HepG2 (cell line): ENCODE results near the gene MPC1. TPM values are rescaled to one million over a fixed set of nuclear protein-coding genes. Genes with fewer than 3 reads are reported as not detected.

Source experiments
- ATAD3A ChIP-seq: sonication (generic); formaldehyde crosslinking; IDR thresholded peaks from 2 replicates; pipeline ENCODE4 v1.4.0; 2020; ENCODE audit warnings: missing genetic modification reagents
- EED ChIP-seq: sonication (generic); formaldehyde crosslinking; IDR thresholded peaks from 2 replicates; pipeline ENCODE4 v1.5.0; 2020; ENCODE audit warnings: mild to moderate bottlenecking, missing genetic modification reagents
- EZH2 ChIP-seq: conservative IDR thresholded peaks from 2 replicates; pipeline ENCODE4 v1.6.1; 2012; ENCODE audit warnings: mild to moderate bottlenecking, low read depth, low read length, moderate library complexity
- MAFF ChIP-seq: IDR thresholded peaks from 2 replicates; pipeline ENCODE4 v1.6.1; 2011; ENCODE audit warnings: low read depth, low read length, improper control_type of control experiment
- MAFG ChIP-seq: sonication (generic); formaldehyde crosslinking; IDR thresholded peaks from 2 replicates; pipeline ENCODE4 v1.5.1; 2020; ENCODE audit warnings: mild to moderate bottlenecking, missing genetic modification reagents
- MEIS1 ChIP-seq: sonication (generic); formaldehyde crosslinking; IDR thresholded peaks from 2 replicates; pipeline ENCODE4 v1.9.0; 2021; ENCODE audit warnings: mild to moderate bottlenecking, missing genetic modification reagents, moderate library complexity, borderline replicate concordance
- NFE2L1 ChIP-seq: sonication (generic); formaldehyde crosslinking; IDR thresholded peaks from 2 replicates; pipeline ENCODE4 v1.4.0; 2020; ENCODE audit warnings: missing genetic modification reagents, mild to moderate bottlenecking, borderline replicate concordance
- PHF8 ChIP-seq: sonication (generic); formaldehyde crosslinking; IDR thresholded peaks from 2 replicates; pipeline ENCODE4 v1.5.0; 2020; ENCODE audit warnings: missing genetic modification reagents
- YEATS2 ChIP-seq: sonication (generic); formaldehyde crosslinking; IDR thresholded peaks from 2 replicates; pipeline ENCODE4 v1.4.0; 2020; ENCODE audit warnings: missing genetic modification reagents, borderline replicate concordance
- ZNF24 ChIP-seq: fragments of 450-650 bp; IDR thresholded peaks from 2 replicates; pipeline ENCODE4 v1.6.1; 2017; ENCODE audit warnings: antibody characterized with exemption, mild to moderate bottlenecking
- ZNF3 ChIP-seq: IDR thresholded peaks from 2 replicates; pipeline ENCODE4 v1.7.0; 2017; ENCODE audit warnings: inconsistent platforms
- ZNF883 ChIP-seq: sonication (generic); formaldehyde crosslinking; IDR thresholded peaks from 2 replicates; pipeline ENCODE4 v1.5.1; 2020; ENCODE audit warnings: mild to moderate bottlenecking, missing genetic modification reagents; ENCODE audit errors: not compliant biosample characterization
- polyA plus RNA-seq, 8 experiments: library from polyadenylated mRNA; depleted of rRNA in 3 of 8; stranded (reverse) in 7 of 8; unstranded in 1 of 8; fragments of >200 nt; fragmentation: Illumina TruSeq in 4 of 8; extraction: Trizol in 4 of 8; gene quantifications; 2 replicates each; pipeline versions ENCODE4 v1.2.1 to v1.2.3, GENCODE V29; 2011 to 2016; ENCODE audit warnings: low read depth in 4 of 8, missing spikeins in 1 of 8, mixed read lengths in 1 of 8; ENCODE audit not compliant: insufficient read depth in 1 of 8
- total RNA-seq, 5 experiments: library from RNA; depleted of rRNA; stranded (reverse); fragments of >200 nt; fragmentation: Illumina TruSeq; extraction: Trizol; gene quantifications; 2 replicates each; pipeline ENCODE4 v1.2.3, GENCODE V29; 2016; ENCODE audit warnings: low read depth in 1 of 5
- TF ChIP-seq, protein P1 (sequence below): sonication (generic); formaldehyde crosslinking; IDR thresholded peaks from 2 replicates; pipeline ENCODE4 v1.8.0; 2022; ENCODE audit warnings: mild to moderate bottlenecking, missing genetic modification reagents
- TF ChIP-seq, protein P2 (sequence below): sonication (generic); formaldehyde crosslinking; IDR thresholded peaks from 2 replicates; pipeline ENCODE4 v1.4.0; 2020; ENCODE audit warnings: missing genetic modification reagents
- TF ChIP-seq, protein P3 (sequence below): sonication (generic); formaldehyde crosslinking; IDR thresholded peaks from 2 replicates; pipeline ENCODE4 v1.4.0; 2020; ENCODE audit warnings: missing genetic modification reagents, borderline replicate concordance
- TF ChIP-seq, protein P4 (sequence below): sonication (generic); formaldehyde crosslinking; IDR thresholded peaks from 2 replicates; pipeline ENCODE4 v1.8.1; 2022; ENCODE audit warnings: low read depth, mild to moderate bottlenecking, missing genetic modification reagents
- TF ChIP-seq, protein P5 (sequence below): sonication (generic); formaldehyde crosslinking; IDR thresholded peaks from 2 replicates; pipeline ENCODE4 v1.8.0; 2022; ENCODE audit warnings: mild to moderate bottlenecking, missing genetic modification reagents; ENCODE audit not compliant: insufficient replicate concordance

MPC1 gene
- total and polyA plus RNA-seq, 2 of the 13 experiments (the other 11 are each of a cell fraction or from before 2014, with no cell fraction given), result 189 to 214 TPM

DNA sequence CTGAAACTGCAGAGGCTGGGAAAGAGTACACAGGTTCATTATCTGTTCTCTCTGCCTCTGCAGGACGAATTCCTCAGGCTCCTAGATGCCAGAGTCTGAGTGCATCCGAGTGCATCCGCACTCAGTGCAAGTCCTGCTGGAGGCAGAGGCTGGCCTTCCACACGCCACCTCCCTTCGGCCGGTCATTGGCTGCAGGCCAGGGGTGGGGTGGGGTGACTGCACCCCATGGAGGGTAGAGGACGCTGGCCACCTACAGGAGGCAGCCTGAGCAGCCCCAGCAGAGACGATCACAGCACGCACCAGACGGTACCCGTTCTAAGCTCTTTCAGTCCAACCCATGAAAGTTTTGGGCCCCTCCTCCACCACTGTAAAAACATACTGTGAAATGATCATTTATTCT, 52.1 kb downstream of the MPC1 start (continued):
- TF ChIP-seq, protein P1, sequence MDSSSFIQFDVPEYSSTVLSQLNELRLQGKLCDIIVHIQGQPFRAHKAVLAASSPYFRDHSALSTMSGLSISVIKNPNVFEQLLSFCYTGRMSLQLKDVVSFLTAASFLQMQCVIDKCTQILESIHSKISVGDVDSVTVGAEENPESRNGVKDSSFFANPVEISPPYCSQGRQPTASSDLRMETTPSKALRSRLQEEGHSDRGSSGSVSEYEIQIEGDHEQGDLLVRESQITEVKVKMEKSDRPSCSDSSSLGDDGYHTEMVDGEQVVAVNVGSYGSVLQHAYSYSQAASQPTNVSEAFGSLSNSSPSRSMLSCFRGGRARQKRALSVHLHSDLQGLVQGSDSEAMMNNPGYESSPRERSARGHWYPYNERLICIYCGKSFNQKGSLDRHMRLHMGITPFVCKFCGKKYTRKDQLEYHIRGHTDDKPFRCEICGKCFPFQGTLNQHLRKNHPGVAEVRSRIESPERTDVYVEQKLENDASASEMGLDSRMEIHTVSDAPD (CRISPR knock-in tag), result no peak
- TF ChIP-seq, protein P2, sequence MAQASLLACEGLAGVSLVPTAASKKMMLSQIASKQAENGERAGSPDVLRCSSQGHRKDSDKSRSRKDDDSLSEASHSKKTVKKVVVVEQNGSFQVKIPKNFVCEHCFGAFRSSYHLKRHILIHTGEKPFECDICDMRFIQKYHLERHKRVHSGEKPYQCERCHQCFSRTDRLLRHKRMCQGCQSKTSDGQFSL (CRISPR knock-in tag), result no peak
- TF ChIP-seq YEATS2 (CRISPR knock-in tag) (0 out of 2 replicates have a peak, but pooled peaks have one; percentile 35), MAFG (CRISPR knock-in tag) (no peak), ZNF3 (CRISPR knock-in tag) (no peak), ATAD3A (CRISPR knock-in tag) (no peak), PHF8 (CRISPR knock-in tag) (no peak), ZNF883 (peak; percentile 39), EZH2 (no peak), MAFF (no peak), EED (CRISPR knock-in tag) (no peak), NFE2L1 (CRISPR knock-in tag) (no peak), MEIS1 (no peak), ZNF24 (no peak)
- TF ChIP-seq, protein P3, sequence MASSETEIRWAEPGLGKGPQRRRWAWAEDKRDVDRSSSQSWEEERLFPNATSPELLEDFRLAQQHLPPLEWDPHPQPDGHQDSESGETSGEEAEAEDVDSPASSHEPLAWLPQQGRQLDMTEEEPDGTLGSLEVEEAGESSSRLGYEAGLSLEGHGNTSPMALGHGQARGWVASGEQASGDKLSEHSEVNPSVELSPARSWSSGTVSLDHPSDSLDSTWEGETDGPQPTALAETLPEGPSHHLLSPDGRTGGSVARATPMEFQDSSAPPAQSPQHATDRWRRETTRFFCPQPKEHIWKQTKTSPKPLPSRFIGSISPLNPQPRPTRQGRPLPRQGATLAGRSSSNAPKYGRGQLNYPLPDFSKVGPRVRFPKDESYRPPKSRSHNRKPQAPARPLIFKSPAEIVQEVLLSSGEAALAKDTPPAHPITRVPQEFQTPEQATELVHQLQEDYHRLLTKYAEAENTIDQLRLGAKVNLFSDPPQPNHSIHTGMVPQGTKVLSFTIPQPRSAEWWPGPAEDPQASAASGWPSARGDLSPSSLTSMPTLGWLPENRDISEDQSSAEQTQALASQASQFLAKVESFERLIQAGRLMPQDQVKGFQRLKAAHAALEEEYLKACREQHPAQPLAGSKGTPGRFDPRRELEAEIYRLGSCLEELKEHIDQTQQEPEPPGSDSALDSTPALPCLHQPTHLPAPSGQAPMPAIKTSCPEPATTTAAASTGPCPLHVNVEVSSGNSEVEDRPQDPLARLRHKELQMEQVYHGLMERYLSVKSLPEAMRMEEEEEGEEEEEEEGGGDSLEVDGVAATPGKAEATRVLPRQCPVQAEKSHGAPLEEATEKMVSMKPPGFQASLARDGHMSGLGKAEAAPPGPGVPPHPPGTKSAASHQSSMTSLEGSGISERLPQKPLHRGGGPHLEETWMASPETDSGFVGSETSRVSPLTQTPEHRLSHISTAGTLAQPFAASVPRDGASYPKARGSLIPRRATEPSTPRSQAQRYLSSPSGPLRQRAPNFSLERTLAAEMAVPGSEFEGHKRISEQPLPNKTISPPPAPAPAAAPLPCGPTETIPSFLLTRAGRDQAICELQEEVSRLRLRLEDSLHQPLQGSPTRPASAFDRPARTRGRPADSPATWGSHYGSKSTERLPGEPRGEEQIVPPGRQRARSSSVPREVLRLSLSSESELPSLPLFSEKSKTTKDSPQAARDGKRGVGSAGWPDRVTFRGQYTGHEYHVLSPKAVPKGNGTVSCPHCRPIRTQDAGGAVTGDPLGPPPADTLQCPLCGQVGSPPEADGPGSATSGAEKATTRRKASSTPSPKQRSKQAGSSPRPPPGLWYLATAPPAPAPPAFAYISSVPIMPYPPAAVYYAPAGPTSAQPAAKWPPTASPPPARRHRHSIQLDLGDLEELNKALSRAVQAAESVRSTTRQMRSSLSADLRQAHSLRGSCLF (CRISPR knock-in tag), result no peak
- TF ChIP-seq, protein P4, sequence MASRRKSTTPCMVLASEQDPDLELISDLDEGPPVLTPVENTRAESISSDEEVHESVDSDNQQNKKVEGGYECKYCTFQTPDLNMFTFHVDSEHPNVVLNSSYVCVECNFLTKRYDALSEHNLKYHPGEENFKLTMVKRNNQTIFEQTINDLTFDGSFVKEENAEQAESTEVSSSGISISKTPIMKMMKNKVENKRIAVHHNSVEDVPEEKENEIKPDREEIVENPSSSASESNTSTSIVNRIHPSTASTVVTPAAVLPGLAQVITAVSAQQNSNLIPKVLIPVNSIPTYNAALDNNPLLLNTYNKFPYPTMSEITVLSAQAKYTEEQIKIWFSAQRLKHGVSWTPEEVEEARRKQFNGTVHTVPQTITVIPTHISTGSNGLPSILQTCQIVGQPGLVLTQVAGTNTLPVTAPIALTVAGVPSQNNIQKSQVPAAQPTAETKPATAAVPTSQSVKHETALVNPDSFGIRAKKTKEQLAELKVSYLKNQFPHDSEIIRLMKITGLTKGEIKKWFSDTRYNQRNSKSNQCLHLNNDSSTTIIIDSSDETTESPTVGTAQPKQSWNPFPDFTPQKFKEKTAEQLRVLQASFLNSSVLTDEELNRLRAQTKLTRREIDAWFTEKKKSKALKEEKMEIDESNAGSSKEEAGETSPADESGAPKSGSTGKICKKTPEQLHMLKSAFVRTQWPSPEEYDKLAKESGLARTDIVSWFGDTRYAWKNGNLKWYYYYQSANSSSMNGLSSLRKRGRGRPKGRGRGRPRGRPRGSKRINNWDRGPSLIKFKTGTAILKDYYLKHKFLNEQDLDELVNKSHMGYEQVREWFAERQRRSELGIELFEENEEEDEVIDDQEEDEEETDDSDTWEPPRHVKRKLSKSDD (CRISPR knock-in tag), result no peak
- TF ChIP-seq, protein P5, sequence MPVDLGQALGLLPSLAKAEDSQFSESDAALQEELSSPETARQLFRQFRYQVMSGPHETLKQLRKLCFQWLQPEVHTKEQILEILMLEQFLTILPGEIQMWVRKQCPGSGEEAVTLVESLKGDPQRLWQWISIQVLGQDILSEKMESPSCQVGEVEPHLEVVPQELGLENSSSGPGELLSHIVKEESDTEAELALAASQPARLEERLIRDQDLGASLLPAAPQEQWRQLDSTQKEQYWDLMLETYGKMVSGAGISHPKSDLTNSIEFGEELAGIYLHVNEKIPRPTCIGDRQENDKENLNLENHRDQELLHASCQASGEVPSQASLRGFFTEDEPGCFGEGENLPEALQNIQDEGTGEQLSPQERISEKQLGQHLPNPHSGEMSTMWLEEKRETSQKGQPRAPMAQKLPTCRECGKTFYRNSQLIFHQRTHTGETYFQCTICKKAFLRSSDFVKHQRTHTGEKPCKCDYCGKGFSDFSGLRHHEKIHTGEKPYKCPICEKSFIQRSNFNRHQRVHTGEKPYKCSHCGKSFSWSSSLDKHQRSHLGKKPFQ (CRISPR knock-in tag), result no peak
